Vagina (tissue), 2 donors: ENCODE data around the gene NID2. TPM values are rescaled to one million over a fixed set of nuclear protein-coding genes. Genes with fewer than 3 reads are reported as not detected.

Experiments
- DNase-seq, 2 donors: peaks; one replicate each; pipeline ENCODE4 v3.0.0-alpha.2; 2017; ENCODE audit errors: extremely low spot score in 2 of 2
- H3K27ac ChIP-seq: fragments of 200-600 bp; sonication (generic); one replicate; pipeline ENCODE4 v1.5.1; 2019
- H3K27me3 ChIP-seq: fragments of 200-600 bp; sonication (generic); one replicate; pipeline ENCODE4 v1.5.1; 2019
- H3K36me3 ChIP-seq, 2 donors: fragments of 200-600 bp; sonication (generic); one replicate each; pipeline ENCODE4 v1.5.1; 2017 to 2019
- H3K4me1 ChIP-seq: fragments of 200-600 bp; sonication (generic); one replicate; pipeline ENCODE4 v1.5.1; 2019
- H3K4me3 ChIP-seq, 2 donors: fragments of 200-600 bp; sonication (generic); 1 replicate in 1 of 2; 2 replicates in 1 of 2; pipeline ENCODE4 v1.5.1; 2016 to 2019
- H3K9me3 ChIP-seq: fragments of 200-600 bp; sonication (generic); one replicate; pipeline ENCODE4 v1.5.1; 2019
- POLR2A ChIP-seq, 2 donors: fragments of 450-650 bp; IDR thresholded peaks; one replicate each; pipeline ENCODE4 v1.6.1; 2017; ENCODE audit warnings: antibody characterized with exemption in 2 of 2, mild to moderate bottlenecking in 2 of 2, moderate library complexity in 2 of 2
- POLR2AphosphoS5 ChIP-seq, 2 donors: sonication (generic); formaldehyde crosslinking; IDR thresholded peaks; one replicate each; pipeline ENCODE4 v1.9.0; 2017; ENCODE audit warnings: antibody characterized with exemption in 2 of 2, mild to moderate bottlenecking in 2 of 2, low read depth in 1 of 2; ENCODE audit not compliant: insufficient read depth in 1 of 2
- intact Hi-C: fragments of 100-400 bp; cut with DNase I; formaldehyde crosslinking; loops from one replicate; pipeline ENCODE4 v1.15.1; 2023
- total RNA-seq: library from RNA; depleted of rRNA; stranded (reverse); fragments of >200 nt; gene quantifications from one replicate; pipeline ENCODE4 v1.2.3, GENCODE V29; 2016
- TF ChIP-seq, protein P1 (sequence below), 3 experiments: fragments of 450-650 bp in 2 of 3; fragments of 200-600 bp in 1 of 3; sonication (generic) in 1 of 3; IDR thresholded peaks; one replicate each; pipeline ENCODE4 v1.5.1; 2017 to 2019; ENCODE audit warnings: antibody characterized with exemption in 3 of 3, mild to moderate bottlenecking in 2 of 3, moderate library complexity in 2 of 3

NID2 gene
- total RNA-seq, 1 donor from 2014 or later: 20.1 TPM

DNA sequence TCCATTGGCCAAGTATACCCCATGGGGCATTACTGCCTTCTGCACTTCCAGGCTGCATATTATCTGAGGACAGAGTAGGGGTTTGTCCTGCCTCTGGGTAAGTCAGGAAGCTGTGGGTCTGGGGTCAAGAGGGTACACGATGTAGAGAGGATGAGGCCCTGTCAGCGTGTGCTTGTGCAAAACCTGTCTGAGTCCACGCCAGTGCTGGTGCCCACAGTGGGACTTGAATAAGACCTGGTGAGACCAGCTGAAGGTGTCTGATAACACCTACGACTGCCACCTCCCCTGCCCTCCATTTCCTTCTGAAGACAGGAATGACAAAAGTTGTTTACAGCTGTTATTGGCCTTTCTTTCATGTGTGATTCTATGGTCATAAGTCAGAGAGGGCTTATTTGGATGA is 22.1 kb upstream of the NID2 start:
- Histone ChIP-seq H3K36me3 (no peaks in the 10 kb centered on the region), H3K9me3 (no peaks in the 10 kb centered on the region), H3K4me3 (no peak overlapping the region), H3K4me1 (no peaks in the 10 kb centered on the region), H3K27me3 (no peaks in the 10 kb centered on the region), H3K27ac (no peak overlapping the region)
- intact Hi-C loops: no loop called here
- TF ChIP-seq, protein P1, sequence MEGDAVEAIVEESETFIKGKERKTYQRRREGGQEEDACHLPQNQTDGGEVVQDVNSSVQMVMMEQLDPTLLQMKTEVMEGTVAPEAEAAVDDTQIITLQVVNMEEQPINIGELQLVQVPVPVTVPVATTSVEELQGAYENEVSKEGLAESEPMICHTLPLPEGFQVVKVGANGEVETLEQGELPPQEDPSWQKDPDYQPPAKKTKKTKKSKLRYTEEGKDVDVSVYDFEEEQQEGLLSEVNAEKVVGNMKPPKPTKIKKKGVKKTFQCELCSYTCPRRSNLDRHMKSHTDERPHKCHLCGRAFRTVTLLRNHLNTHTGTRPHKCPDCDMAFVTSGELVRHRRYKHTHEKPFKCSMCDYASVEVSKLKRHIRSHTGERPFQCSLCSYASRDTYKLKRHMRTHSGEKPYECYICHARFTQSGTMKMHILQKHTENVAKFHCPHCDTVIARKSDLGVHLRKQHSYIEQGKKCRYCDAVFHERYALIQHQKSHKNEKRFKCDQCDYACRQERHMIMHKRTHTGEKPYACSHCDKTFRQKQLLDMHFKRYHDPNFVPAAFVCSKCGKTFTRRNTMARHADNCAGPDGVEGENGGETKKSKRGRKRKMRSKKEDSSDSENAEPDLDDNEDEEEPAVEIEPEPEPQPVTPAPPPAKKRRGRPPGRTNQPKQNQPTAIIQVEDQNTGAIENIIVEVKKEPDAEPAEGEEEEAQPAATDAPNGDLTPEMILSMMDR (IDR thresholded peaks at IDR 0.05): no peak
- TF ChIP-seq POLR2AphosphoS5 (IDR thresholded peaks at IDR 0.05; ENCODE audit: insufficient read depth in 1 of 2, low read depth in 1 of 2) (no peak), POLR2A (IDR thresholded peaks at IDR 0.05) (no peak)
- no peak for DNase-seq

DNA sequence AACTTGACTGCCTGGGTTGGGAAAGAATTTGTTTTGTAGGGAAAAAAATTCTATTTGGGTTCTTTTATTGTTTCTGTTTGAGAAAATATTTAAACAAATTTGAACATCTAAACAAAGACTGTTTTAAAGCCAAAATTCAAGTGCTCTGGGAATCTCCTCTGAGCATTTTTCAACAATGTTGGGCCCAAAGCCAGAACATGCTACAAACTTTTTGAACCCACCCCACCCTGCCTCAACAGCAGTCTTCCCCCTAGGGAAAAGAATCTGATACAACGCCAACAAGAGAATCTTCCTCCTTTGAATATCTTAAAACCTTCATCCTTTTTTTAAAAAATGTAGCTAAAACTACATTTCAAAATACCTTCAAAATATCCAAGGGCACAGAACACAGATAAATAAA is 20.4 kb upstream of the NID2 start:
- no peaks in the 10 kb centered on the region for H3K9me3 ChIP-seq
- no peak overlapping the region for H3K27ac ChIP-seq
- no peak for DNase-seq
- TF ChIP-seq POLR2AphosphoS5 (IDR thresholded peaks at IDR 0.05; ENCODE audit: insufficient read depth in 1 of 2, low read depth in 1 of 2) (no peak), POLR2A (IDR thresholded peaks at IDR 0.05) (no peak)
- TF ChIP-seq, protein P1 (IDR thresholded peaks at IDR 0.05): no peak
- H3K4me3 ChIP-seq: no peak overlapping the region
- no peaks in the 10 kb centered on the region for H3K4me1 ChIP-seq
- no peaks in the 10 kb centered on the region for H3K27me3 ChIP-seq
- intact Hi-C loops: no loop called here
- no peaks in the 10 kb centered on the region for H3K36me3 ChIP-seq

DNA sequence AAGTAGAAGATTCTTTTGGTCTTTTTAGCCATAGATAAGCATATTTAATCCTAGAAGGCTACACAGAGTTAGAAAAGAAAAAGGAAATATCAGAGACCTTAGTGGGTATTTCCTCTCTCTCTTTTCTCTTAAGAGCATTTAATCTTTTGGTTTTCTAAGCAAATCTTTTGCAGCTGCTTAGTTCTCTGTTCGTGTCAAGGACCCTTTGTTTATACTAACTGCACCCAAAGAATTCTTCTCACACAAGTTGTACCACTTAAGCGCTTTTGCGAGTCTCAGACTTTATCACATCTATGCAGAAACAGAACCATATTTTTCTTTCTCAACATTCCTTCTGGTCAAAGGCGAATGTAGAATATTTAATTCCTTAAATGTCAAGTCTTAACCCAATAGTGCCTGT is 17.9 kb upstream of the NID2 start:
- DNase-seq: no peak
- Histone ChIP-seq H3K9me3 (no peaks in the 10 kb centered on the region), H3K36me3 (no peaks in the 10 kb centered on the region), H3K4me1 (no peaks in the 10 kb centered on the region), H3K27me3 (no peaks in the 10 kb centered on the region), H3K27ac (no peak overlapping the region), H3K4me3 (no peak overlapping the region)
- TF ChIP-seq, protein P1 (IDR thresholded peaks at IDR 0.05): no peak
- no peak for TF ChIP-seq POLR2A (IDR thresholded peaks at IDR 0.05)
- no peak for TF ChIP-seq POLR2AphosphoS5 (IDR thresholded peaks at IDR 0.05; ENCODE audit: insufficient read depth in 1 of 2, low read depth in 1 of 2)
- intact Hi-C loops: no loop called here

DNA sequence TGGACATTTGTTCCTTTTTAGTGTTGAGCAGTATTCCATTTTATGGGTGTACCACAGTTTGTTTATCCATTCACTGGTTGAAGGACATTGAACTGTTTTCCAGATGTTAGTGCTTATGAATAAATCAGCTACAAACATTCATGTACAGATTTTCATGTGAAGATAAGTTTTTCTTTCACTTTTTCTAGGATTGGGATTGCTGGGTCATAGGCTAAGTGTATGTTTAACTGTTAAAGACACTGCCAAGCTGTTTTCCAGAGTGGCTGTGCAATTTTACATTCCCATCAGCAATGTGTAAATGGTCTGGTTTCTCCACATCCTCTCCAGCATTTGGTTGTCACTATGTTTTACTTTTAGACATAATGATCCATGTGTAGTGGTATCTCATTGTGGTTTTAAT is 14.0 kb upstream of the NID2 start:
- no peaks in the 10 kb centered on the region for H3K4me1 ChIP-seq
- H3K27me3 ChIP-seq: no peaks in the 10 kb centered on the region
- no peak overlapping the region for H3K4me3 ChIP-seq
- no peak for DNase-seq
- intact Hi-C loops: no loop called here
- TF ChIP-seq POLR2AphosphoS5 (IDR thresholded peaks at IDR 0.05; ENCODE audit: insufficient read depth in 1 of 2, low read depth in 1 of 2) (no peak), POLR2A (IDR thresholded peaks at IDR 0.05) (no peak)
- TF ChIP-seq, protein P1 (IDR thresholded peaks at IDR 0.05): no peak
- no peaks in the 10 kb centered on the region for H3K36me3 ChIP-seq
- no peaks in the 10 kb centered on the region for H3K9me3 ChIP-seq
- H3K27ac ChIP-seq: no peak overlapping the region

DNA sequence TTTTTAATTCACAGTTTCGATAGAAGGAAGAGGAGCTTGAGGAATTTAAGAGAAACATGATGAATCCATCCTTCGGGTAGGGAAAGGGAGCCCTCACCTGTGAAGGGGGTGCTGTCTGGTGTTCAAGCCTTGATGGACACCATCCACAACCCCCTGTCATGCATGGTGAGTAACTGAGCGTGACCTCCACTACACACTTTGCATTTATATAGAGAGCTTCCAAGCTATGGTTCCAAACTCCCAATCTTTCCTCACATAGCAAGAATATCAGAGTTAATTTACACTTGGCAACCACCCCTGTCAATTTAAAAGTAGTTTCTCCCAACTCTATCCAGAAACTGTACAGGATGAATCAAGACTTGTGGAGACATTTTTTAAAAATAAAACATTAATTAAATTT is 13.1 kb upstream of the NID2 start:
- Histone ChIP-seq H3K4me3 (no peak overlapping the region), H3K4me1 (no peaks in the 10 kb centered on the region), H3K27ac (no peak overlapping the region), H3K9me3 (no peaks in the 10 kb centered on the region), H3K27me3 (no peaks in the 10 kb centered on the region), H3K36me3 (no peaks in the 10 kb centered on the region)
- DNase-seq: no peak
- intact Hi-C loops: no loop called here
- TF ChIP-seq, protein P1 (IDR thresholded peaks at IDR 0.05): no peak
- no peak for TF ChIP-seq POLR2AphosphoS5 (IDR thresholded peaks at IDR 0.05; ENCODE audit: insufficient read depth in 1 of 2, low read depth in 1 of 2)
- TF ChIP-seq POLR2A (IDR thresholded peaks at IDR 0.05): no peak
